ENCODE data around the gene COX4I1. TPM values are rescaled to one million over a fixed set of nuclear protein-coding genes. Genes with fewer than 3 reads are reported as not detected.

Gene COX4I1
- total RNA-seq, 1 experiment from 2014 or later, result 429 TPM

GRCh38 chr16:85800321-85800669 is 800 bp downstream of the COX4I1 start:
- TF ChIP-seq CTCF (IDR thresholded peaks at IDR 0.05) (no peak), POLR2AphosphoS5 (IDR thresholded peaks at IDR 0.05; ENCODE audit: low read depth, low read length) (no peak), REST (IDR thresholded peaks at IDR 0.05; ENCODE audit: insufficient read depth in 1 of 2, low read depth in 2 of 2, low read length in 1 of 2) (no peak), SIN3A (IDR thresholded peaks at IDR 0.05; ENCODE audit: borderline replicate concordance, insufficient read depth, low read depth, low read length) (no peak)
- Histone ChIP-seq H3K9me3 (ENCODE audit: control insufficient read depth, insufficient read depth, low read depth, low read length) (no peaks in the 10 kb centered on the region), H3K36me3 (ENCODE audit: control insufficient read depth, insufficient read depth, low read length) (peaks cover 32% of the 10 kb centered on the region), H3K4me1 (ENCODE audit: control insufficient read depth, insufficient read depth, low read length) (no peaks in the 10 kb centered on the region), H3K4me3 (ENCODE audit: low read depth in 2 of 2, low read length in 2 of 2) (peak overlapping the region; percentile 95 to 98), H3K27me3 (ENCODE audit: control insufficient read depth, insufficient read depth, low read length) (no peaks in the 10 kb centered on the region), H3K27ac (ENCODE audit: low read length) (peak overlapping the region; percentile 88)
- ChIA-PET POLR2A (no interaction called here), CTCF (no interaction called here)
- ATAC-seq, result no peak
- DNase-seq (ENCODE audit: low read depth, low spot score), result no peak
- BruUV-seq (replicated peaks), result no TSS peak
- in situ Hi-C loops (cut with HindIII; ENCODE audit: low pct_unique_long_range_greater_than_20kb, low sequenced_read_pairs), result no loop called here
- intact Hi-C loops (cut with micrococcal nuclease; ENCODE audit: unreplicated experiment), result no loop called here

- BruUV-seq (replicated peaks), result no TSS peak
- in situ Hi-C loops (cut with HindIII; ENCODE audit: low pct_unique_long_range_greater_than_20kb, low sequenced_read_pairs) (no loop called here), intact Hi-C loops (cut with micrococcal nuclease; ENCODE audit: unreplicated experiment) (no loop called here)
- H3K4me1 ChIP-seq (ENCODE audit: control insufficient read depth, insufficient read depth, low read length), result no peaks in the 10 kb centered on the region
- no peak overlapping the region for H3K4me3 ChIP-seq (ENCODE audit: low read depth in 2 of 2, low read length in 2 of 2)
- ChIA-PET CTCF (no interaction called here), POLR2A (no interaction called here)
- no peak for ATAC-seq
- peaks cover 31% of the 10 kb centered on the region for H3K36me3 ChIP-seq (ENCODE audit: control insufficient read depth, insufficient read depth, low read length)
- H3K27me3 ChIP-seq (ENCODE audit: control insufficient read depth, insufficient read depth, low read length), result no peaks in the 10 kb centered on the region
- TF ChIP-seq CTCF (IDR thresholded peaks at IDR 0.05), result no peak
- TF ChIP-seq REST (IDR thresholded peaks at IDR 0.05; ENCODE audit: insufficient read depth in 1 of 2, low read depth in 2 of 2, low read length in 1 of 2), result no peak
- TF ChIP-seq POLR2AphosphoS5 (IDR thresholded peaks at IDR 0.05; ENCODE audit: low read depth, low read length), result no peak
- TF ChIP-seq SIN3A (IDR thresholded peaks at IDR 0.05; ENCODE audit: borderline replicate concordance, insufficient read depth, low read depth, low read length), result no peak
- no peak for TF ChIP-seq TCF7L2 (IDR thresholded peaks at IDR 0.05; ENCODE audit: low read depth, low read length)
- no peak for DNase-seq (ENCODE audit: low read depth, low spot score)
- no peaks in the 10 kb centered on the region for H3K9me3 ChIP-seq (ENCODE audit: control insufficient read depth, insufficient read depth, low read depth, low read length)
- H3K27ac ChIP-seq (ENCODE audit: low read length), result no peak overlapping the region
Measured at GRCh38 chr16:85803570-85803969, 4.1 kb downstream of the COX4I1 start.
